Loucy (cell line): Measurements from ENCODE around the gene CLCN7.
"Not testable (repeated sequence)": the region's sequence is repeated elsewhere in the genome, so short reads cannot be mapped to it uniquely, and the experiment has no call there.

Experiments
- H2AFZ ChIP-seq: fragments of 200-600 bp; sonication (generic); 2 replicates; pipeline ENCODE4 v1.6.0; 2016; ENCODE audit warnings: antibody characterized with exemption, mild to moderate bottlenecking, low read length, moderate library complexity
- H3F3A ChIP-seq: fragments of 200-600 bp; 2 replicates; pipeline ENCODE4 v1.6.0; 2016; ENCODE audit warnings: antibody characterized with exemption, low read depth, mild to moderate bottlenecking
- H3K27me3 ChIP-seq: fragments of 200-600 bp; sonication (generic); 2 replicates; pipeline ENCODE4 v1.6.1; 2014; ENCODE audit warnings: low read length, mild to moderate bottlenecking; ENCODE audit not compliant: insufficient read depth, poor library complexity, severe bottlenecking
- H3K36me3 ChIP-seq: fragments of 200-600 bp; sonication (generic); 2 replicates; pipeline ENCODE4 v1.6.1; 2016; ENCODE audit warnings: low read length; ENCODE audit not compliant: insufficient read depth
- H3K4me1 ChIP-seq: fragments of 200-600 bp; sonication (generic); 2 replicates; pipeline ENCODE4 v1.5.1; 2014; ENCODE audit warnings: low read length, mild to moderate bottlenecking; ENCODE audit not compliant: insufficient read depth, poor library complexity, severe bottlenecking
- H3K4me2 ChIP-seq: fragments of 200-600 bp; sonication (generic); 2 replicates; pipeline ENCODE4 v1.6.0; 2014; ENCODE audit warnings: antibody characterized with exemption, low read length, low read depth, mild to moderate bottlenecking; ENCODE audit not compliant: poor library complexity, severe bottlenecking
- H3K4me3 ChIP-seq: fragments of 200-600 bp; sonication (generic); 2 replicates; pipeline ENCODE4 v1.5.1; 2014; ENCODE audit warnings: low read length, mild to moderate bottlenecking, mixed read lengths; ENCODE audit not compliant: poor library complexity, severe bottlenecking
- H3K79me2 ChIP-seq: fragments of 200-600 bp; sonication (generic); 2 replicates; pipeline ENCODE4 v1.6.1; 2014; ENCODE audit warnings: low read length; ENCODE audit not compliant: insufficient read depth
- H3K9ac ChIP-seq: fragments of 200-600 bp; sonication (generic); 2 replicates; pipeline ENCODE4 v1.6.0; 2014; ENCODE audit warnings: mild to moderate bottlenecking, low read depth, low read length, moderate library complexity; ENCODE audit not compliant: poor library complexity, severe bottlenecking
- H3K9me2 ChIP-seq: fragments of 200-600 bp; sonication (generic); replicated peaks from 2 replicates; pipeline ENCODE4 v1.6.1; 2016; ENCODE audit warnings: low read depth, low read length, mixed read lengths
- H3K9me3 ChIP-seq: fragments of 200-600 bp; sonication (generic); 2 replicates; pipeline ENCODE4 v1.6.1; 2014; ENCODE audit warnings: mild to moderate bottlenecking, antibody characterized with exemption, low read length, low read depth; ENCODE audit not compliant: insufficient read depth
- H4K20me1 ChIP-seq: fragments of 200-600 bp; sonication (generic); 2 replicates; pipeline ENCODE4 v1.6.0; 2014; ENCODE audit warnings: antibody characterized with exemption, low read length, mild to moderate bottlenecking; ENCODE audit not compliant: insufficient read depth, poor library complexity, severe bottlenecking
- CTCF ChIP-seq: fragments of 200-600 bp; sonication (generic); conservative IDR thresholded peaks from 2 replicates; pipeline ENCODE4 v1.5.1; 2014; ENCODE audit warnings: mild to moderate bottlenecking, antibody characterized with exemption, low read length
- EZH2phosphoT487 ChIP-seq: fragments of 200-600 bp; IDR thresholded peaks from 2 replicates; pipeline ENCODE4 v1.6.1; 2018; ENCODE audit warnings: antibody characterized with exemption, mild to moderate bottlenecking, moderate library complexity, borderline replicate concordance

CLCN7 gene

GRCh38 chr16:1442697-1443096, 32.1 kb downstream of the CLCN7 start:
- no peak overlapping the region for H3K9ac ChIP-seq
- H3K79me2 ChIP-seq = no peaks in the 10 kb centered on the region
- TF ChIP-seq EZH2phosphoT487 (no peak), CTCF (no peak)

GRCh38 chr16:1441391-1441829, 33.4 kb downstream of the CLCN7 start:
- Histone ChIP-seq H3K4me1 (no peaks in the 10 kb centered on the region), H3K9ac (no peak overlapping the region), H3K9me3 (no peaks in the 10 kb centered on the region), H4K20me1 (no peaks in the 10 kb centered on the region), H3K9me2 (no peaks in the 10 kb centered on the region), H3K27me3 (no peaks in the 10 kb centered on the region), H3F3A (no peaks in the 10 kb centered on the region), H3K4me3 (no peak overlapping the region), H3K4me2 (no peak overlapping the region), H3K79me2 (no peaks in the 10 kb centered on the region), H3K36me3 (no peaks in the 10 kb centered on the region), H2AFZ (no peak overlapping the region)
- no peak for TF ChIP-seq CTCF
- no peak for TF ChIP-seq EZH2phosphoT487

More at GRCh38 chr16:1442697-1443096, 32.1 kb downstream of the CLCN7 start:
- no peak overlapping the region for H3K4me2 ChIP-seq
- H4K20me1 ChIP-seq = no peaks in the 10 kb centered on the region
- no peaks in the 10 kb centered on the region for H3K36me3 ChIP-seq
- H3K9me2 ChIP-seq = no peaks in the 10 kb centered on the region
- no peaks in the 10 kb centered on the region for H3K9me3 ChIP-seq
- H3K4me3 ChIP-seq = no peak overlapping the region
- no peaks in the 10 kb centered on the region for H3F3A ChIP-seq
- H3K27me3 ChIP-seq = no peaks in the 10 kb centered on the region
- H2AFZ ChIP-seq = no peak overlapping the region
- H3K4me1 ChIP-seq = no peaks in the 10 kb centered on the region

- not testable (repeated sequence) for H3K4me1 ChIP-seq, H3K9me3 ChIP-seq, H3K36me3 ChIP-seq, H3K27me3 ChIP-seq, H4K20me1 ChIP-seq, H3K9me2 ChIP-seq, H3K4me3 ChIP-seq, H3K4me2 ChIP-seq, H2AFZ ChIP-seq, H3F3A ChIP-seq, H3K79me2 ChIP-seq, H3K9ac ChIP-seq
Observed at GRCh38 chr16:1439699-1440074, 35.1 kb downstream of the CLCN7 start.

GRCh38 chr16:1439058-1439698, 35.6 kb downstream of the CLCN7 start:
- H3K36me3 ChIP-seq = no peaks in the 10 kb centered on the region
- no peak overlapping the region for H3K9ac ChIP-seq
- no peak for TF ChIP-seq EZH2phosphoT487
- no peak for TF ChIP-seq CTCF
- H3K79me2 ChIP-seq = no peaks in the 10 kb centered on the region
- no peaks in the 10 kb centered on the region for H3K27me3 ChIP-seq
- H3K9me2 ChIP-seq = no peaks in the 10 kb centered on the region
- H2AFZ ChIP-seq = no peak overlapping the region
- H4K20me1 ChIP-seq = no peaks in the 10 kb centered on the region
- H3K4me2 ChIP-seq = no peak overlapping the region
- no peak overlapping the region for H3K4me3 ChIP-seq
- no peaks in the 10 kb centered on the region for H3K9me3 ChIP-seq
- no peaks in the 10 kb centered on the region for H3K4me1 ChIP-seq
- no peaks in the 10 kb centered on the region for H3F3A ChIP-seq
